EH (cell line): ENCODE results near the gene SNRPA.
"Not testable (repeated sequence)": the region's sequence is repeated elsewhere in the genome, so short reads cannot be mapped to it uniquely, and the experiment has no call there.

Experiments used
- DNase-seq: peaks from one replicate; pipeline ENCODE4 v3.0.0-alpha.2; 2015; ENCODE audit warnings: low read depth

The SNRPA gene

DNA sequence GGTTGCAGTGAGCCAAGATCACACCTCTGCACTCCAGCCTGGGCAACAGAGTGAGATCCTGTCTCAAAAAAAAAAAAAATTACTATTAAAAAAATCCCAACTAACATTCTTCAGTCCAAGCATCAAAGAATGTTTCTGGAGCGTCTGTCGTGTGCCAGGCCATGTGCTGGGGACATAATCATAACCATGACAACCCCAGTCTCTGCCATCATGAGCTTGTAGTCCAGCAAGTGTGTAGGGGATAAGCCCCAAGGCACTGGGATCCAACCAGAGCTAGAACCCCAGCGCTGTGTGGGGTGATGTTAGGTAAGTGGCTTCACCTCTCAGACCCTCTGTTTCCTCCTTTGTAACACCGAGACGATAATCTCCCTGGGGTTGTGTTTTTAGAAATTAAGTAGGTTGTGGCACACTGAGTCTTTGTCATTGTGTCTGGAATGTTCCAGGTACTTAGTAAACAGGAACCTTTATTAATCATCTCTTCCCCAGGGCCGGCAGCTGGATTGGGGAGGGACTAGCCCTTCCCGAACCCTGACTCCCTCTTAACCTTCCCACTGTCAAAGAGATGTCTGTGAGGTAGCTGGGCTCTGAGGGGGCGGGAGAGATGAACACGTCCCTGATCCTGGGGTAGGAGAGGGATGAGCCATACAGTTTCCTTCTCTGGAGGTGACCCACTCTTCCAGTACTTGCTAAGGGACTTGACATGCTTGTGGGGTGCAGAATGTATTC, 28.9 kb upstream of the SNRPA start:
- no peak for DNase-seq

DNA sequence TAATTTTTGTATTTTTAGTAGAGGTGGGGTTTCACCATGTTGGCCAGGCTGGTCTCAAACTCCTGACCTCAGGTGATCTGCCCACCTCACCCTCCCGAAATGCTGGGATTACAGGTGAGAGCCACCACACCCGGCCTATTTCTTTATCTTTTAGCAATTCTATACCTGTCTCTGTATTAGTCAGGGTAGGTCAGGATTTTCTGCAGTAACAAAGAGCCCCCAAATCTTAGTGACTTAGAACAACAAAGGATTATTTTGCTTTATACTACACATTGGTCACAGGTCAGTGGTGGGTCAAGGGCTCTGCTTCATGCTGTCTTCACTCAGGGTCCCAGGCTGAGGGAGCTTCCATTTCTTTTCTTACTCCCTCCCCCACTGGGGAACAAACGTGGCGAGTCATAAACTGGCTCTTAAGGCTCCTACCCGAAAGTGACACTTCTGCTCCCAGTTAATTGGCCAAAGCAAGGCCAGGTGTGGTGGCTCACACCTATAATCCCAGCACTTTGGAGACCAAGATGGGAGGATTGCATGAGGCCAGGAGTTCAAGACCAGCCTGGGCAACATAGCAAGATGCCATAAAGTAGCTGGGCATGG, 27.2 kb upstream of the SNRPA start:
- DNase-seq: no peak

DNA sequence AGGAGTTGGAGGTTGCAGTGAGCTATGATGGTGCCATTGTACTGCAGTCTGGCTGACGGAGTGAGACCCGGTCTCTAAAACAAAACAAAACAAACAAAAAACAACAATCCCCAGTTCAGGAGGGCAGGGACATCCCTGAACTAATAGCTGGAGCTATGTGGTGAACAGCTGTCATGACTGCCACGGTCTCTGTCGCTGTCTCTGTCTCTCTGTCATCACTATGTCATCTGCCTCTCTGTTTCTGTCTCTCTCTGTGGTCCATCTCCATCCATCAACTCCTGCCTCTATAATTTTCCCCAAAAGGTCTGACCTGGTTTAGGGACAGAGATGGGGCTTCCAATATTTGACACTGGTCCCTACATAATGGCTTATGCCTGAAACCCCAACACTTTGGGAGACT, 26.7 kb upstream of the SNRPA start:
- no peak for DNase-seq

DNA sequence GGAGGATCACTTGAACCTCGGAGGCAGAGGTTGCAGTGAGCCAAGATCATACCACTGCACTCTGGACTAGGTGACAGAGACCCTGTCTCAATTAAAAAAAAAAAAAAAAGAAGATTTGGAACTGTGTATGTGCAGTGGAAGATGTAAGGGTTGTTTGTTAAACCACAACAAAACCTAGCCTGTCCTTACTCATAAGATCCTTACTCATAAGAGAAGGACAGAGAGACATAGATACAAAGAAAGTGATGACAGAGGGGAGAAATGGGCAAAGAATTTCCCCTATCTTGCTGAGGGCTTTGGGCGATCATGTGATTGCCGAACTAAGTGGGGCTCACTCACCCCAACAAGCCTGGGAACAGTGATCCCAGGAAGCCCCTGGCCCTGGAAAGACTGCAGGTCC, 26.1 kb upstream of the SNRPA start:
- DNase-seq: no peak

DNA sequence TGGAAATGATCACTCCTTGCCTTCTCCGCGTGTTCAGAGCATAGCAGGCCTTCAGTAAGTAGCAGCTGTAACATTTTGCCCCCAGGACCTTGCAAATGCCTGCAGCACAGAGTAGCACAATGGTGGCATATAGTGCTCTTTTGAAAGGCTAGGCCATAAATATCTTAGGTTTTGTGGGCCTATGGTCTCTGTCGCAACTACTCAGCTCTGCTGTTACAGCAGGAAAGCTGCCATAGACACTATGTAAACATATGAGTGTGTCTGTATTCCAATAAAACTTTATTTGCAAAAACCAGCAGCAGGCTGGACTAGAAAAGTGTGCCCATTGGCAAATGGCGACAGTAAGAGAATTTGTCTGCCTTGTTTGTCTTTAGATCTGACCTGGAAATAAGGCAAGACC, 24.7 kb upstream of the SNRPA start:
- no peak for DNase-seq

DNA sequence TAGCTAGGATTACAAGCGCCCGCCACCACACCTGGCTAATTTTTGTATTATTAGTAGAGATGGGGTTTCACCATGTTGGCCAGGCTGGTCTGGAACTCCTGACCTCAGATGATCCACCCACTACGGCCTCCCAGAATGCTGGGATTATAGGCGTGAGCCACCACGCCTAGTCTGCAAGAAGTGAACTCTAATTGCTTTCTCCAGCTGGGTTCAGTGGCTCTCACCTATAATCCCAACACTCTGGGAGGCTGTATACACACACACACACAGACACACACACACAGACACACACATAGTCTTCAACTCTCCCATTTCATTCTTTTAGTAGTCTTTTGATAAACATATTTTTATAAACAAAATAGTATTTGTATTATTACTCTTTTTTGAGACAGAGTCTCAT, 20.9 kb upstream of the SNRPA start:
- not testable (repeated sequence) for DNase-seq

DNA sequence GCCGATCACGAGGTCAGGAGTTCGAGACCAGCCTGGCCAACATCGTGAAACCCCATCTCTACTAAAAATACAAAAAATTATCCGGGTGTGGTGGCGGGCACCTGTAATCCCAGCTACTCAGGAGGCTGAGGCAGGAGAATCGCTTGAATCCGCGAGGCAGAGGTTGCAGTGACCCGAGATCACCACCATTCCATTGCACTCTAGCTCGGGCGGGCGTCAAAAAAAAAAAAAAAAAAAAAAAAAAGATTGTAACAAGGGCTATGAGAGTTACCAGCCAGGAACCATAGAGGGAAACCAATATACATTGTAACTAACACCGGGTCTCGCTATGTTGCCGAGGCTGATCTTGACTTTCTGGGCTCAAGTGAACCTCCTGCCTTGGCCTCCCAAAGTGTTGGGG, 18.7 kb upstream of the SNRPA start:
- not testable (repeated sequence) for DNase-seq

DNA sequence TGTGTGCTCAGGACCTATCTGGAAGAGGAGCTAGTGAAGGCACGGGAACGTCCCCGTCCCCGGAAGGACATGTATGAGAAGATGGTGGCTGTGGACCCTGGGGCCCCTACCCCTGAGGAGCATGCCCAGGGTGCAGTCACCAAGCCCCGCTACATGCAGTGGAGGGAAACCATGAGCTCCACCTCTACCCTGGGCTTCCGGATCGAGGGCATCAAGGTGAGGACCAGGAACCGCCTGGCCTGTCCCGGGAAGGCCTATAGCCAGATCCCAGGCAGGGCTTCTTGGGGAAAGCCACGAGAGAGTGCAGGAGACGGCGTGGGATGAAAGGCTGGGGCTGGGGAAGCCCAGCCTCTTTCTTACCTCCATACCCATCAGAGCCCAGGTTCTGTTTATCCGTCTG, 17.9 kb upstream of the SNRPA start:
- DNase-seq: no peak

DNA sequence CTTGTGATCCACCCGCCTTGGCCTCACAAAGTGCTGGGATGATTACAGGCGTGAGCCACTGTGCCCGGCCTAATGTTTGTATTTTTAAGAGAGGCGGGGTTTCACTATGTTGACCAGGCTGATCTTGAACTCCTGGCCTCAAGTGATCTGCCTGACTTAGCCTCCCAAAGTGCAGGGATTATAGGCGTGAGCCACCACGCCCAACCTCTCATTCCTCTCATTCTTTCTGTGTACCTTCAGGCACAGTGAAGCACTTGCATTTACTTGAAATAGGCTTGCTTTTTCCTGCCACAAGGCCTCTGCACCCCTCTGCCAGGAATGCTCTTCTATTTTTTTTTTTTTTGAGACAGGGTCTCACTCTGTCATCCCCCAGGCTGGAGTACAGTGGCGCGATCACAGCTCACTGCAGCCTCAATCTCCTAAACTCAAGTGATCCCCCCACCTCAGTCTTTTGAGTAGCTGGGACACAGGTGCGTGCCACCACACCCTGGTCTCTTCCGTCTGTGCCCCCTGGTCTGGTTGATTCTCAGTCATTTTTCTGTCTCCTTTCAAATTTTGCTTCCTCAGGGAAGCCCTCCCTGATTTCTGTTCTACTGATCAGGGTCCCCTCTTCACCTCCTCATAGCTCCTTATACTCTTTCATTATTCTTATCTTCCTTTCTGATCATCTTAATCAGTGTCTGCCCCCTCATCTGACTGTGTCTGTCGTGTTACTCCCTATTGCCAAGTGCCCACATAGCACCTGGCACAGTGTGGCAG, 15.8 kb upstream of the SNRPA start:
- DNase-seq: no peak

DNA sequence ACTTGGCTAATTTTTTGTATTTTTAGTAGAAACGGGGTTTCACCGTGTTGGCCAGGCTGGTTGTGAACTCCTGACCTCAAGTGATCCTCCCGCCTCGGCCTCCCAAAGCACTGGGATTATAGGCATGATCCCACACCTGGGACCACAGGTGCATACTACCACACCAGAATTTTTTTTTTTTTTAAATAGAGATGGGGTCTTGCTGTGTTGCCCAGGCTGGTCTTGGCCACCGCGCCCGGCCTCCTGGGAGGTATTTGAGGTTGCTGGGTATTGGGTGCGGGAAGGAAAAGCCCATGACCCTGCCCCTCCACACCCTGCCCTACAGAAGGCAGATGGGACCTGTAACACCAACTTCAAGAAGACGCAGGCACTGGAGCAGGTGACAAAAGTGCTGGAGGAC, 14.3 kb upstream of the SNRPA start:
- DNase-seq: no peak

DNA sequence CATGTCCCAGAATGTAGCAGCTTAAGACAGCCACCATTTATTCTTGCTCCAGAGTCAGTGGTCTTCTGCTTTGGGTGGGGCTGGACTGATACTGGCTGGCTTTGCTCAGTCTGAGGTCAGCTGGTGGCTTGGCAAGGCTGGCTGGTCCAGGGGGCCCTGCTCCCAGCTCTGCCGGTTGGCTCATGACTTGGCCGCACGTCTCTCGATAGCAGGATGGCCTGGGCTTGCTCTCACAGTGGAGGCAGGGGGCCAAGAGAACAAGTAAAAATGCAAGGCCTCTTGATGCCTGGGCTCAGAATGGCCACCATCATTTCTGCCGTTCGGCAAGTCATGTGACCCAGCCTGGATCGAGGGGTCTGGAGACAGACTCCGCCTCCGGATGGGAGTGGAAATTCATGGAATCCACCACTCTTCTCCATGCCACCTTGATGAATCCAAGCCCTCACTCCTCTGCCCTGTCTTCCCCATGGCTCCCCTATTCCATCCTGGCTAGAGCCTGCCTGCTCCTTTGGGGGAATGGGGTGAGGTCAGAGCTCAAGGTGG, 13.8 kb upstream of the SNRPA start:
- DNase-seq: no peak

DNA sequence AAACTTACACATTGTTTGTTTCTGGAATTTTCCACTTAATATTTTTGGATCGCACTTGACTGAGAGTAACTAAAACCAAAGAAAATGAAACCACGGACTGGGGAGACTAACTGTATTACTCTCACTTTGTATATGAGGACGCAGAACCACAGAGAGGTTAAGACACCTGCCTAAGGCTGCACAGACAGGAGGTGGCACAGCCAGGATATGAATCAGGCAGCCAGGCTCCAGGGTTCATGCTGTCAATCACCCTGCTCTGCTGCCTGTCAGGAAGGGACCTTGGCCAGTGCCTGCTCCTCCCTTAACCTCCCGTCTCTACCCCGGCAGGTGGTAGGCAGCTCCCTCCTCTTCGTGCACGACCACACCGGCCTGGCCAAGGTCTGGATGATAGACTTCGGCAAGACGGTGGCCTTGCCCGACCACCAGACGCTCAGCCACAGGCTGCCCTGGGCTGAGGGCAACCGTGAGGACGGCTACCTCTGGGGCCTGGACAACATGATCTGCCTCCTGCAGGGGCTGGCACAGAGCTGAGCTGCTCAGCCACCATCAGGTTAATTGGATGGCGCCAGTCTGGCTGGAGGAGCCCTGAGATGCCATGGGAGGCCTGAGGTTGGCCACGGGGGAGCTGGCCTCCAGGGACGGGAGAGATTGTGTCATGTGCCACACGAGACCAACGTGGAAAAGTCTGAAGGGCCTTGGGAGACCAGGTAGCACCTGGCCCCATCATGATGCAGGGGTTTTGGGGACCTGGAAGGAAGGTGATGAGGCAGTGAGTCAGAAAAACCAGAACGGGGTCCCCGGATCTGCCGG, 11.8 kb upstream of the SNRPA start:
- no peak for DNase-seq

DNA sequence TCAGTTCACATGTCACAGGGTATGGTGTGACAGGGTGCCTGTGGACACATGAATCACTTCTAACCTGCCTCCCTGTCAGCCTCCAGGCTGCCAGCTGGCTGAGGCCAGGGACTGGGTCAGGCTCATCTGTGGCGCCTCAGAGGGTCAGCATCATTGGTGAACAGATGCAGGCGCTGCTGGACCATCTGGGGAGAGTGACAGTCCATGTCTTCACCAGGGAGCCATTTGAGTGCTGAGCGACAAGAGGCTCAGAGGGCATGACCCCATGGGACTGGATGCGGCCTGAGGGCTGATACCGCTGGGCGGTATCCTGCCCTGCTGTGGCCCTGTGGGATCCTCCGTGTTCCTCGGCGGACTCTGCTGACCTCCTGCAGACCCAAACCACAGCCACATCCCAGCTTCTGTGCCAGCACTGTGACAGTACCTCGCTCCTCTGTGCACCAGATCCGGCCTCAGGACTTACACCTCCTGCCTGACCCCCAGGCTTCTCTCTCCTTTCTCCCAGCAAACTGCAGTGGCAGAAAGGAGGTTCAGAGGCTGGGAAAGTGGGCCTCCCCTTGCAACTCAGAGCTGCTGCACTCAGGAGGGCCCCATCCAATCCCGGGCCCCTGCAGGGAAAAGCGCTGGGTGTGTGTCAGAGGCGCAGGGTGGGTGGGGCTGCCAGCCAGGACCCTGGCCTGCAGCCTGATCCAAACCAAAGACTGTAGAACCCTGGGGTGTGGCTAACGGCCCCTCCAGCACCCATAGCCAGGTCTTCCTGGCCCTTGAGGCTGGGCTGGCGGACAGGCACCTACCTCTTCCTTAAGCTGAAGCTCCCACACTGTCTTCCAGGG, 10.9 kb upstream of the SNRPA start:
- DNase-seq: no peak

DNA sequence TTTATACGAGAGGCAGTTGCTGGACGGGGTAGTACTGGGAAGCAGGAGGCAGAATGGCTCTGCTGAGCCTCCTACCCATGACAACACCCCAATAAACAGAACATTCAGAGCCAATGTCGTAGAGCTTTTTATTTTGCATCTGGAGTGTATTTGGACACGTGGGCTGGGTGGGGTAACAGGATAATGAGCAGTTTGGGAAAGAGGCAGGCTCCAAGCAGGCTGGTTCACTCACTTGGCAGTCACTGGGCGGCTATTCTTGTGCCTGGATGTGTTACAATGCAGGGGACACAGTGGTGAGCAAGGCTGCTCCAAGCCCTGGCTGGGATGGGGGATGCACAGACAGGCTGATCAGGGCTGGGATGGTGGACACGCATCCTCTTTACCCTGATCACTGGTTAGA, 10.3 kb upstream of the SNRPA start:
- peak; percentile 32 for DNase-seq

DNA sequence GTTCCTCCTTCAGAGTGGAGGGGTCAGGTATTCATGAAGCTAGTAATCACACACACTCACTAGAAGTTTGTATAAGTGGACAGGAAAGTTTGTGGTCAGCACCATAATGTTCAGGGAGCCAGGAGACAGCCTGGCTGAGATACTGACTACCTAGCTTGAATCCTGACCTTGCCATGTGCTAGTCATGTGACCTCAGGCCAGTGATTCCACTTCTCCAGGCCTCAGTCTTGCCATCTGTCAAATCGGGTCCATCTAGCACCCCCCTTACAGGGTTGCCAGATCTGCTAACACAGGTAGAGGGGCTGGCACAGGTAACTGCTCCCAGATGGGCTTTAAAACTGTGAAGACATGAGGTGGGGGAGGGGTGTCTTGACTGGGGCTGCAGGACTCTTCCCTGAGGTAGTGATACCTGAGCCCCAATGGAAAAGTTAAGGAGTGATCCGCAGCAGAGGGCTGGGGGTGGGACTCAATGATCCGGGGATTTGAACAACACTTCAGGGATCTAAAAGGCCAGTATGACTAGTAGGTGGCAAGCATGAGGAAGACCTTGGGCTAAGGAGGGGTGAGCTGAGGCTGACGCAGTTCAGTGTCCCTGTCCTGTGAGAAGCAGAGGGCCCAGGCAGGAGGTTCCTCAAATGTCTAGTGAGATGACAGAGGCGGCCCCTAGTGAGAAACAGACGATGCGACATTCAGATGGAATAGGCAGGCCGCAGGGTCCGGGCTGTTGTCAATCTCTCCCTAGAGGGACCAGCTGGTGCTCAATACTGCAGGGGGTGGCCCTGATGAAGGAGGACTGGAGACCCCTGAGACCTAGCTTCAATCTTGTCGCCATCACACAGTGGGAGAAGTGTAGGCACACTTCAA, 9.2 kb upstream of the SNRPA start:
- no peak for DNase-seq

DNA sequence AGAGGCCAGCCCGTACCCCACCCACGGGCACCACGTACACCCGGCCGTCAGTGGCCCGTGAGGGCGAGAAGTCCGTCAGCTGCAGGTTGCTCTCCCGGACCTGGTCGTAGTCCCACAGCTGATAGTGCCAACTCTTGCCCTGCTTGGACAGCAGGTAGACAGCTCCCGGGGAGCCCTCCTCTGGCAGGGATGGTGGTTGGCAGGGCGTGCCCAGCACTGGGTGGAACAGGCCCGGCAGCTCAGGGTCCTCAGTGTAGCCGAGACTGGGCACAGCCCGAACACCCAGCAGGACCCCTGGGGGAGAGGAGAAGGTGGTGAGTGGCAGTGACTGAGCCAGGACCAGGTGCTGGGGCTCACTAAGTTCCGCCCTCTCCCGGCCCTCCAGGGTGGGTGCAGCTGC, 8.5 kb upstream of the SNRPA start:
- no peak for DNase-seq

DNA sequence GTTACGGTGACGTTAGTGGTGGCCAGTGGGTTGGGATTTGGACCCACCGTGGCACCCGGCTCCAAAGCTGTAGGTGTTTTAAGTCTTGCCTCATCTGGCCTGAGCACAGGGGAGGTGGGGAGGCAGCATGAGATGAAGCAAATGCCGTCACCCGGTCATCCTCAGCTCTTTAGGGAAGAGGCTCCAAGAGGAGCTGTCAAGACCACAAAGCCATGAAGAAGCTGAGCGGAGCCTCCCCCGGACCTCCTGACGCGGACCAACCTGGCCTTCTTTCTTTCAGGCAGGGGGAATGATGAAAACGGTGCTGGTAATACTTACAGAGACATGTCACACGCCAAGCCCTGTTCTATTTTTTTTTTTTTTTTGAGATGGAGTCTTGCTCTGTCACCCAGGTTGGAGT, 8.1 kb upstream of the SNRPA start:
- DNase-seq: no peak

DNA sequence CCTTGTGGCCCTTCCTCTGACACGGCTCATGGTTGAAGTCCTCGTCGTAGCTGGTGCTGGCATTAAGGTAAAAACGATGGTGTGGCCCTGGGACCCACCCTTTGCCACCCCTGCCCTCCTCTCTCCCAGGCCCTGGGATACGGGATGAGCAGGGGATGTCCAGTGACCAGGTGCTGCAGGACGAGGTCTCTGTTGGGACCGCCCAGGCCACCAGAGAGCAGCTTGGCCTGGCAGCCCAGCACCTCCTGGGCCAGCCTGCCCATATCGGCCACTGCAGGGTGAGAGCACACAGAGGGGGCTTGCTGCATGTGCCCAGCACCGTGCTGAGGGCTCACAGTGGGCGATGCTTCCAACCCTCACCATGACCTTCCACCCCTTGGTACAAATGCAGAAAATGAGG, 7.1 kb upstream of the SNRPA start:
- DNase-seq: no peak

DNA sequence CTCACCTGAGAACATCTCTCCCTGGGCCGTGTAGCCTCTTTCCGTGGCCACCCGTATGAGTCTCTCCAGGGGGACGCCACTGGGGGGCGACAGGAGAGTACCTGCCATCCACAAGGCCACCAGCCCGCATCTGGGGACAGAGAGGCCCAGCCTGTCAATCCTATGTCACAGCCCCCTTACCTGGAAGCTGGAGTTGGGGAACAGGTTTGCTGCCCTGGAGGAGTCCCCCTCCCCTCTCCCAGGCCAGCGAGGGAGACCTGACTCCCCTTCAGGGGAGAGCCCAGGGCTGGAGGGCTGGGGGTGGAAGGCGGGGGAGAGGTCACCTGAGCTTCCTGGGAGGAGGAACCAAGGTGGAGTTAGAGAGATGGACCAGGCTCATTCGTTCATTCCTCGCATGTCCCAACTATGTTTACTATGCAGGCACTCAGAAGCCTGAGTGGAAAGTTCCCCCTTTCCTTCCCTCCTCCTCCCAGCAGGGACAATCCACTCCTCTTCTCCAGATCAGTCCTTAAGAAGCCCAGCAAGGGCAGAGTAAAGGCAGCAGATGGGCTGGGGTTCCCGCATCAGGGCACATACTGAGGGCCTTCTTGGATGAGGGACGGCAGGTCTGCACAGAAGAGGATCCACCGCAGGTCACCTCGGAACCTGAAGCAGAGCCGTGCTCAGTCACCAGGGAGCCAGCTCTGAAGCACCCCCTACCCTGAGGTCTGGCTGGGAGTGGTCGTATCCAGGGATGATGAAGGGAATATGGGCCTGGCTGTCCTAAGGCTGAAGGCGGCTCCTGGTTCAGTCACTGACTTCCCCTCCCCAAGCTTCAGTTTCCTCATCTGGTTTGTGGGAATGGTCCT, 6.2 kb upstream of the SNRPA start:
- DNase-seq: peak; percentile 41

DNA sequence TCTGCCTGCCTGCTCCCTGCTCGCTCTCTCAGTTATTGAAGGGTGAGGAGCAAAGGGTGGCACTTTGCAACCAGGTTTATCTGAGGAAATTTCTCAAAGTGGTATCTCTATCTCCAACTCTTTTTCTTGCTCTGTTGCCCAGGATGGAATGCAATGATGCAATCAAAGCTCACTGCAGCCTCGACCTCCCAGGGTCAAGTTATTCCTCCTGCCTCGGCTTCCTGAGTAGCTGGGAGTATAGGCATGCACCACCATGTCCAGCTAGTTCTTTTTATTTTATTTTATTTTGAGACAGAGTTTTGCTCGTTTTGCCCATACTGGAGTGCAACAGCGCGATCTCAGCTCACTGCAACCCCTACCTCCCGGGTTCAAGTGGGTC, 5.6 kb upstream of the SNRPA start:
- DNase-seq: peak; percentile 80
